IMR-90 (cell line): ENCODE results near the gene GRHL3. TPM values are rescaled to one million over a fixed set of nuclear protein-coding genes. Genes with fewer than 3 reads are reported as not detected.
"Not testable (repeated sequence)": the region's sequence is repeated elsewhere in the genome, so short reads cannot be mapped to it uniquely, and the experiment has no call there.

Experiments used
- ATAC-seq: fragments of 200-7000 bp; cut with Tn5 transposase; 2 replicates; pipeline ENCODE4 v1.9.1; 2020; ENCODE audit warnings: low read depth, mild to moderate bottlenecking, moderate library complexity
- Bru-seq: library from RNA; stranded (reverse); fragments of 400-500 nt; gene quantifications from one replicate; lab custom pipeline; 2021; lab: Mats Ljungman, UMichigan
- BruChase-seq, 2 experiments: library from RNA; stranded (reverse); fragments of 400-500 nt; gene quantifications; one replicate each; lab custom pipeline; 2021; lab: Mats Ljungman, UMichigan
- BruUV-seq: library from RNA; stranded (reverse); fragments of 400-500 nt; replicated peaks from 2 replicates; lab custom pipeline; 2021; lab: Mats Ljungman, UMichigan
- CTCF ChIA-PET: fragments of 300-600 bp; formaldehyde crosslinking; extraction: SDS; loops from one replicate; lab custom pipeline; 2021; ENCODE audit warnings: antibody characterized with exemption; lab: Yijun Ruan, JAX
- POLR2A ChIA-PET: fragments of 300-600 bp; sonication (Branson Sonifier 250); formaldehyde crosslinking; loops from one replicate; lab custom pipeline; 2022; ENCODE audit warnings: antibody characterized with exemption; ENCODE audit not compliant: unreplicated experiment; lab: Charles Lee
- DNase-seq: peaks from one replicate; pipeline ENCODE4 v3.0.0; 2013
- H2AFZ ChIP-seq: replicated peaks from 2 replicates; pipeline ENCODE3; 2013; ENCODE audit warnings: low read length, mild to moderate bottlenecking; ENCODE audit not compliant: poor library complexity
- H2AK5ac ChIP-seq: 2 replicates; pipeline ENCODE4 v1.6.1; 2013; ENCODE audit warnings: low read depth, low read length, inconsistent platforms
- H2AK9ac ChIP-seq: replicated peaks from 2 replicates; pipeline ENCODE3; 2013; ENCODE audit warnings: mild to moderate bottlenecking, low read depth, low read length, moderate library complexity; ENCODE audit not compliant: poor library complexity
- H2BK120ac ChIP-seq: 2 replicates; pipeline ENCODE4 v1.6.1; 2013; ENCODE audit warnings: low read depth, low read length, inconsistent platforms
- H2BK15ac ChIP-seq: 3 replicates; pipeline ENCODE4 v1.6.1; 2013; ENCODE audit warnings: low read depth, low read length, inconsistent platforms
- H2BK20ac ChIP-seq: 2 replicates; pipeline ENCODE4 v1.6.1; 2013; ENCODE audit warnings: low read depth, mild to moderate bottlenecking, inconsistent platforms, low read length, moderate library complexity
- H2BK5ac ChIP-seq: 2 replicates; pipeline ENCODE4 v1.6.1; 2013; ENCODE audit warnings: mild to moderate bottlenecking, low read depth, low read length, inconsistent platforms; ENCODE audit not compliant: poor library complexity, severe bottlenecking
- H3K14ac ChIP-seq: replicated peaks from 2 replicates; pipeline ENCODE4 v1.6.1; 2013; ENCODE audit warnings: low read depth, low read length, inconsistent platforms
- H3K18ac ChIP-seq: 2 replicates; pipeline ENCODE4 v1.6.1; 2013; ENCODE audit warnings: low read depth, low read length, control low read depth
- H3K23ac ChIP-seq: 2 replicates; pipeline ENCODE4 v1.6.1; 2013; ENCODE audit warnings: low read depth, low read length, inconsistent platforms
- H3K27ac ChIP-seq: 2 replicates; pipeline ENCODE4 v1.5.1; 2013; ENCODE audit warnings: mild to moderate bottlenecking, control low read depth, low read length; ENCODE audit not compliant: insufficient read depth
- H3K27me3 ChIP-seq: 2 replicates; pipeline ENCODE4 v1.6.1; 2013; ENCODE audit warnings: low read length; ENCODE audit not compliant: control insufficient read depth, insufficient read depth
- H3K36me3 ChIP-seq: 2 replicates; pipeline ENCODE4 v1.6.1; 2013; ENCODE audit warnings: low read length, mixed read lengths; ENCODE audit not compliant: control insufficient read depth, insufficient read depth
- H3K4ac ChIP-seq: 2 replicates; pipeline ENCODE4 v1.6.1; 2013; ENCODE audit warnings: low read depth, low read length, inconsistent platforms
- H3K4me1 ChIP-seq: 2 replicates; pipeline ENCODE4 v1.6.1; 2013; ENCODE audit warnings: low read length, mixed read lengths; ENCODE audit not compliant: control insufficient read depth, insufficient read depth
- H3K4me2 ChIP-seq: 2 replicates; pipeline ENCODE4 v1.6.1; 2013; ENCODE audit warnings: low read depth, mild to moderate bottlenecking, control low read depth, low read length, moderate library complexity
- H3K4me3 ChIP-seq: 2 replicates; pipeline ENCODE4 v1.5.1; 2013; ENCODE audit warnings: low read depth, mild to moderate bottlenecking, control low read depth, low read length, moderate library complexity; ENCODE audit not compliant: insufficient read depth
- H3K56ac ChIP-seq: 2 replicates; pipeline ENCODE4 v1.6.1; 2013; ENCODE audit warnings: low read length, inconsistent platforms; ENCODE audit not compliant: insufficient read depth; ENCODE audit errors: extremely low read depth
- H3K79me1 ChIP-seq, 2 experiments: 2 replicates each; pipeline ENCODE4 v1.6.1; 2013; ENCODE audit warnings: low read length in 2 of 2, inconsistent platforms in 1 of 2, low read depth in 1 of 2
- H3K9ac ChIP-seq: 2 replicates; pipeline ENCODE4 v1.6.1; 2013; ENCODE audit warnings: low read depth, low read length, control low read depth
- H3K9me1 ChIP-seq: 2 replicates; pipeline ENCODE4 v1.6.1; 2013; ENCODE audit warnings: low read length, inconsistent platforms; ENCODE audit not compliant: insufficient read depth
- H3K9me3 ChIP-seq: 2 replicates; pipeline ENCODE4 v1.6.1; 2013; ENCODE audit warnings: low read length; ENCODE audit not compliant: control insufficient read depth, insufficient read depth
- H4K20me1 ChIP-seq: 2 replicates; pipeline ENCODE4 v1.6.1; 2013; ENCODE audit warnings: low read length, inconsistent platforms; ENCODE audit not compliant: insufficient read depth
- H4K5ac ChIP-seq: 2 replicates; pipeline ENCODE4 v1.6.1; 2013; ENCODE audit warnings: mild to moderate bottlenecking, low read depth, low read length, control low read depth
- H4K8ac ChIP-seq, 2 experiments: 2 replicates each; pipeline ENCODE4 v1.6.1; 2013; ENCODE audit warnings: low read depth in 2 of 2, low read length in 2 of 2, control low read depth in 1 of 2, inconsistent platforms in 1 of 2
- H4K91ac ChIP-seq: 2 replicates; pipeline ENCODE4 v1.6.1; 2013; ENCODE audit warnings: low read depth, low read length, inconsistent platforms; ENCODE audit not compliant: insufficient read depth
- CEBPB ChIP-seq: IDR thresholded peaks from 2 replicates; pipeline ENCODE4 v1.6.1; 2012; ENCODE audit warnings: low read depth, low read length, improper control_type of control experiment
- MXI1 ChIP-seq: IDR thresholded peaks from 2 replicates; pipeline ENCODE4 v1.6.1; 2012; ENCODE audit warnings: low read depth, mild to moderate bottlenecking, low read length, moderate library complexity, borderline replicate concordance
- WGBS, 2 experiments: methylation state at CpG; one replicate each; pipeline versions ENCODE4 v1.1.5 to v1.1.7; 2013; ENCODE audit warnings: missing lambda C conversion rate in 2 of 2; ENCODE audit not compliant: insufficient read length in 1 of 2; ENCODE audit errors: extremely low coverage in 2 of 2; 5-methylcytosine and 5-hydroxymethylcytosine counted together
- dilution Hi-C: fragments of 300-500 bp; cut with HindIII; formaldehyde crosslinking; loops from one replicate; pipeline ENCODE4 v1.14.3; 2018; ENCODE audit warnings: low sequenced_read_pairs; ENCODE audit not compliant: unreplicated experiment
- in situ Hi-C: fragments of 300-500 bp; cut with MboI; formaldehyde crosslinking; loops from 3 replicates; pipeline ENCODE4 v1.14.3; 2019; ENCODE audit warnings: low sequenced_read_pairs, inconsistent platforms, mixed read lengths
- intact Hi-C: fragments of 100-400 bp; cut with micrococcal nuclease; formaldehyde crosslinking; loops from 2 replicates; pipeline ENCODE4 v1.10.0; 2022
- long read RNA-seq: library from polyadenylated mRNA; unstranded; transcript quantifications from one replicate; pipeline ENCODE4 v2.0.0, GENCODE V29; 2021; ENCODE audit not compliant: unreplicated experiment
- polyA plus RNA-seq, 3 experiments: library from polyadenylated mRNA; depleted of rRNA; stranded (reverse); fragments of >200 nt; gene quantifications; 2 replicates each; pipeline ENCODE4 v1.2.3, GENCODE V29; 2012; ENCODE audit warnings: low replicate concordance in 1 of 3
- total RNA-seq: library from RNA; depleted of rRNA; stranded (reverse); fragments of >200 nt; gene quantifications from 2 replicates; pipeline ENCODE4 v1.2.3, GENCODE V29; 2012; rRNA removed

The GRHL3 gene
- total RNA-seq (not detected in 2 replicates), polyA plus RNA-seq (2012; rRNA removed) (not detected in 2 replicates), Bru-seq, nascent RNA (percentile 4 among the genes with signal in this experiment), BruChase-seq, experiment 1, labeled RNA remaining after a 6-hour chase (percentile 4 among the genes with signal in this experiment), BruChase-seq, experiment 2, labeled RNA remaining after a 2-hour chase (percentile 2 among the genes with signal in this experiment)
- polyA plus RNA-seq (2012; cell fraction: cytosol; rRNA removed): 0.01 TPM in 1 of 2 replicates, not detected in the other
- not detected in 2 replicates for polyA plus RNA-seq (2012; cell fraction: nucleus; rRNA removed; ENCODE audit: low replicate concordance)
- long read RNA-seq, partial matches to known transcripts: 0 of 1 reads
- long read RNA-seq, other reads (novel, unspliced or antisense): 1 of 1 reads

GRCh38 chr1:24319312-24319863, at the start of gene GRHL3:
Gene GRHL3, plus strand, starts transcription at chr1:24319357. Its CDS starts 195 bp downstream, at chr1:24319552.
- Histone ChIP-seq H2AK5ac (no peak within 1 kb of the TSS), H3K79me1 (no peaks in the 10 kb centered on the region), H3K9ac (no peak within 1 kb of the TSS), H3K4me1 (peaks cover 10% of the 10 kb centered on the region), H3K9me1 (no peaks in the 10 kb centered on the region; the same call in 1 of the 2 replicates), H3K18ac (no peak within 1 kb of the TSS), H3K36me3 (no peaks in the 10 kb centered on the region), H3K9me3 (no peaks in the 10 kb centered on the region), H3K27ac (no peak within 1 kb of the TSS), H2BK15ac (no peak within 1 kb of the TSS), H2AK9ac (no peak within 1 kb of the TSS), H2BK20ac (no peak within 1 kb of the TSS), H2BK5ac (no peak within 1 kb of the TSS), H4K91ac (no peak within 1 kb of the TSS), H3K4me2 (peak within 1 kb of the TSS; percentile 42), H4K5ac (no peak within 1 kb of the TSS), H2BK120ac (no peak within 1 kb of the TSS), H4K20me1 (no peaks in the 10 kb centered on the region), H3K56ac (peak within 1 kb of the TSS; percentile 22; the same call in 1 of the 2 replicates), H3K4me3 (no peak within 1 kb of the TSS), H3K14ac (no peak within 1 kb of the TSS), H3K4ac (no peak within 1 kb of the TSS), H4K8ac (no peak within 1 kb of the TSS), H2AFZ (peak within 1 kb of the TSS; percentile 4), H3K27me3 (peaks cover 65% of the 10 kb centered on the region), H3K23ac (peak within 1 kb of the TSS; percentile 28; the same call in 1 of the 2 replicates)
- no TSS peak for BruUV-seq
- in situ Hi-C loops: no loop called here
- ChIA-PET CTCF (interaction anchor here (0.7 kb wide), 1 partner anchor 22 kb away, joined by 3 read pairs; no protein-coding TSS in a partner anchor), POLR2A (no interaction called here)
- DNase-seq (no peak), ATAC-seq (no peak)
- no peak for TF ChIP-seq CEBPB
- TF ChIP-seq MXI1: no peak
- intact Hi-C loops: no loop called here
- 18% methylated on average over 9 of the region's 21 CpGs; no CpG with 5 or more reads in 1 of the 2 experiments for WGBS, 2 experiments
- dilution Hi-C loops: no loop called here

DNA sequence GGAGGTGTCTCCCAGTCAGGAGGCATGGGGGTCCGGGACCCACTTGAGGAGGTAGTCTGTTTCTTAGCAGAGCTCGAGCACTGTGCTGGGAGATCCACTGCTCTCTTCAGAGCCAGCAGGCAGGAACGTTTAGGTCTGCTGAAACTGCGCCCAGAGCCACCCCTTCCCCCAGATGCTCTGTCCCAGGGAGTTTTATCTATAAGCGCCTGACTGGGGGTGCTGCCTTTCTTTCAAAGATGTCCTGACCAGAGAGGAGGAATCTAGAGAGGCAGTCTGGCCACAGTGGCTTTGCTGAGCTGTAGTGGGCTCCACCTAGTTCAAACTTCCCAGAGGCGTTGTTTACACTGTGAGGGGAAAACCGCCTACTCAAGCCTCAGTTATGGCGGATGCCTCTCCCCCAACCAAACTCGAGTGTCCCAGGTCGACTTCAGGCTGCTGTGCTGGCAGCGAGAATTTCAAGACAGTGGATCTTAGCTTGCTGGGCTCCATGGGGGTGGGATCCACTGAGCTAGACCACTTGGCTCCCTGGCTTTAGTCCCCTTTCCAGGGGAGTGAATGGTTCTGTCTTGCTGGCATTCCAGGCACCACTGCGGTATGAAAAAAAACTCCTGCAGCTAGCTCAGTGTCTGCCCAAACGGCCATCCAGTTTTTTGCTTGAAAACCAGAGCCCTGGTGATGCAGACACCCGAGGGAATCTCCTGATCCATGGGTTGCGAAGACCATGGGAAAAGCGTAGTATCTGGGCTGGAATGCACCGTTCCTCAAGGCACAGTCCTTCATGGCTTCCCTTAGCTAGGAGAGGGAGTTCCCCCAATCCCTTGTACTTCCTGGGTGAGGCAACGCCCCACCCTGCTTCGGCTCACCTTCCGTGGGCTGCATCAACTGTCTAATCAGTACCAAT, 44.7 kb upstream of the GRHL3 start:
- POLR2A ChIA-PET, H3K9me3 ChIP-seq, H2BK5ac ChIP-seq, H2AK9ac ChIP-seq, H3K14ac ChIP-seq, in situ Hi-C loops, H2BK20ac ChIP-seq, H3K23ac ChIP-seq, ATAC-seq, H2AFZ ChIP-seq, H4K5ac ChIP-seq, dilution Hi-C loops, H3K9ac ChIP-seq, H3K4me1 ChIP-seq, H3K18ac ChIP-seq, DNase-seq, H3K79me1 ChIP-seq, CTCF ChIA-PET, H3K27ac ChIP-seq, H3K9me1 ChIP-seq, H3K4me3 ChIP-seq, H4K8ac ChIP-seq, H4K91ac ChIP-seq, H3K4me2 ChIP-seq, H2BK120ac ChIP-seq, H3K4ac ChIP-seq, intact Hi-C loops, H3K56ac ChIP-seq, BruUV-seq, H3K36me3 ChIP-seq, H2BK15ac ChIP-seq, H2AK5ac ChIP-seq, H4K20me1 ChIP-seq: not testable (repeated sequence)
- H3K27me3 ChIP-seq: peaks cover 13% of the 10 kb centered on the region
- WGBS, 2 experiments: 54% methylated on average over 3 of the region's 20 CpGs; no CpG with 5 or more reads in 1 of the 2 experiments
